Endothelial cell (in vitro differentiated cells): ENCODE data around the gene RAB4A. TPM values are rescaled to one million over a fixed set of nuclear protein-coding genes. Genes with fewer than 3 reads are reported as not detected.

Experiments
- DNase-seq: peaks from one replicate; pipeline ENCODE4 v3.0.0; 2021; ENCODE audit warnings: low spot score
- H3K27ac Mint-ChIP-seq: one replicate; pipeline ENCODE4 v1.8.0; 2021; ENCODE audit warnings: mixed read lengths, inconsistent platforms; ENCODE audit not compliant: unreplicated experiment
- H3K27me3 Mint-ChIP-seq: one replicate; pipeline ENCODE4 v1.8.0; 2021; ENCODE audit warnings: mild to moderate bottlenecking, moderate library complexity, mixed read lengths, inconsistent platforms; ENCODE audit not compliant: unreplicated experiment
- H3K36me3 Mint-ChIP-seq: one replicate; pipeline ENCODE4 v1.8.0; 2021; ENCODE audit warnings: mild to moderate bottlenecking, low read depth, mixed read lengths, inconsistent platforms; ENCODE audit not compliant: unreplicated experiment
- H3K4me1 Mint-ChIP-seq: one replicate; pipeline ENCODE4 v1.8.0; 2021; ENCODE audit warnings: mild to moderate bottlenecking, mixed read lengths, inconsistent platforms; ENCODE audit not compliant: unreplicated experiment
- H3K4me3 Mint-ChIP-seq: one replicate; pipeline ENCODE4 v1.8.0; 2021; ENCODE audit warnings: mild to moderate bottlenecking, mixed read lengths, inconsistent platforms; ENCODE audit not compliant: unreplicated experiment
- H3K9me3 Mint-ChIP-seq: one replicate; pipeline ENCODE4 v1.8.0; 2021; ENCODE audit warnings: mixed read lengths, inconsistent platforms; ENCODE audit not compliant: unreplicated experiment
- total RNA-seq: library from RNA; stranded (reverse); fragmentation: NEBNext Ultra II Directional; extraction: Animal tissue kit (Norgen Biotek cat#: 25700); gene quantifications from one replicate; pipeline ENCODE4 v1.2.1, GENCODE V29; 2021; ENCODE audit not compliant: unreplicated experiment
- TF ChIP-seq, protein P1 (sequence below): fragments of 200-600 bp; sonication (generic); IDR thresholded peaks from one replicate; pipeline ENCODE4 v1.5.0; 2021; ENCODE audit warnings: antibody characterized with exemption; ENCODE audit not compliant: unreplicated experiment

Gene RAB4A
- total RNA-seq, 1 donor from 2014 or later: 80.4 TPM

DNA sequence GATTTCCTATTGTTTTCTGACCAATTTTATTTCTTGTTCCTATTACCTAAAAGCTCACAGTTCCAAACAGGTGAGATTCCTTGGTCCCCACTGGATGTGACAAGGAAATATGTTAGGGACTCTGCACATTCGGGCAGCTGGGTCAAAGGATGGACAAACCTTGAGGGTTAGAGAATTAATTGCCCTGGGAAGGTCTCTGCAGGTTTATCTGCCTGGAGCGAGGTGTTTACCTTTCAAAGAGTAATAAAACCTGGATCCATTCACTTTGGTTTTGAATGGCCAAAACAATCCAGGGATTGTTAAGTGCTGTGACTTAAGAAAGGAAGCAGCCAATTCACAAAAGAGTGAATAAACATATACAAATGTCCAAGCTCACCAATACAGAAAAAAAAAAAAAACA lies 33.6 kb upstream of the RAB4A start:
- H3K27ac Mint-ChIP-seq: no peak overlapping the region
- H3K4me3 Mint-ChIP-seq: no peak overlapping the region
- peaks cover 1% of the 10 kb centered on the region for H3K27me3 Mint-ChIP-seq
- H3K36me3 Mint-ChIP-seq: no peaks in the 10 kb centered on the region
- no peak for DNase-seq
- TF ChIP-seq, protein P1, sequence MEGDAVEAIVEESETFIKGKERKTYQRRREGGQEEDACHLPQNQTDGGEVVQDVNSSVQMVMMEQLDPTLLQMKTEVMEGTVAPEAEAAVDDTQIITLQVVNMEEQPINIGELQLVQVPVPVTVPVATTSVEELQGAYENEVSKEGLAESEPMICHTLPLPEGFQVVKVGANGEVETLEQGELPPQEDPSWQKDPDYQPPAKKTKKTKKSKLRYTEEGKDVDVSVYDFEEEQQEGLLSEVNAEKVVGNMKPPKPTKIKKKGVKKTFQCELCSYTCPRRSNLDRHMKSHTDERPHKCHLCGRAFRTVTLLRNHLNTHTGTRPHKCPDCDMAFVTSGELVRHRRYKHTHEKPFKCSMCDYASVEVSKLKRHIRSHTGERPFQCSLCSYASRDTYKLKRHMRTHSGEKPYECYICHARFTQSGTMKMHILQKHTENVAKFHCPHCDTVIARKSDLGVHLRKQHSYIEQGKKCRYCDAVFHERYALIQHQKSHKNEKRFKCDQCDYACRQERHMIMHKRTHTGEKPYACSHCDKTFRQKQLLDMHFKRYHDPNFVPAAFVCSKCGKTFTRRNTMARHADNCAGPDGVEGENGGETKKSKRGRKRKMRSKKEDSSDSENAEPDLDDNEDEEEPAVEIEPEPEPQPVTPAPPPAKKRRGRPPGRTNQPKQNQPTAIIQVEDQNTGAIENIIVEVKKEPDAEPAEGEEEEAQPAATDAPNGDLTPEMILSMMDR: no peak
- H3K4me1 Mint-ChIP-seq: peaks cover 19% of the 10 kb centered on the region
- no peaks in the 10 kb centered on the region for H3K9me3 Mint-ChIP-seq

DNA sequence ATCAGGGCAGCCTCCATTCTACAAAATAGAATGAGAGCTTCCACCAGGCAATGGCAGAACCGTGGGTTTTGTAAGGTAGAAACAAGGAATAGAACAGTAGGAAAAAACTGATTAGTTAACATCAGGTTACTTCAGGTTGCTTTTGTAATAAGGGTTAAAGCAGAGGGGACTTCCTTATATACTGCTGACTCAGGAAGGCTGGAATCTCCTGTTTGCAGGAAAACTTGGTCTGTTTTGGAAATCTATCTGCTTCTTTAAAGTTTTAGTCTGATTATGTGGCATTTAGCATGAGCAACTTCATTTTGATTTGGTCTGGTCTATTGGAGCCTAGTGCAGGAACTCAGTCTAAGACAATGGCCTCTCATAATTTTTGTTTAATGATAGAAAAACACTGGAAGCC lies 32.7 kb upstream of the RAB4A start:
- DNase-seq: no peak
- no peak overlapping the region for H3K4me3 Mint-ChIP-seq
- no peaks in the 10 kb centered on the region for H3K9me3 Mint-ChIP-seq
- peaks cover 1% of the 10 kb centered on the region for H3K27me3 Mint-ChIP-seq
- TF ChIP-seq, protein P1: no peak
- peaks cover 19% of the 10 kb centered on the region for H3K4me1 Mint-ChIP-seq
- H3K36me3 Mint-ChIP-seq: no peaks in the 10 kb centered on the region
- peak overlapping the region; percentile 24 for H3K27ac Mint-ChIP-seq

DNA sequence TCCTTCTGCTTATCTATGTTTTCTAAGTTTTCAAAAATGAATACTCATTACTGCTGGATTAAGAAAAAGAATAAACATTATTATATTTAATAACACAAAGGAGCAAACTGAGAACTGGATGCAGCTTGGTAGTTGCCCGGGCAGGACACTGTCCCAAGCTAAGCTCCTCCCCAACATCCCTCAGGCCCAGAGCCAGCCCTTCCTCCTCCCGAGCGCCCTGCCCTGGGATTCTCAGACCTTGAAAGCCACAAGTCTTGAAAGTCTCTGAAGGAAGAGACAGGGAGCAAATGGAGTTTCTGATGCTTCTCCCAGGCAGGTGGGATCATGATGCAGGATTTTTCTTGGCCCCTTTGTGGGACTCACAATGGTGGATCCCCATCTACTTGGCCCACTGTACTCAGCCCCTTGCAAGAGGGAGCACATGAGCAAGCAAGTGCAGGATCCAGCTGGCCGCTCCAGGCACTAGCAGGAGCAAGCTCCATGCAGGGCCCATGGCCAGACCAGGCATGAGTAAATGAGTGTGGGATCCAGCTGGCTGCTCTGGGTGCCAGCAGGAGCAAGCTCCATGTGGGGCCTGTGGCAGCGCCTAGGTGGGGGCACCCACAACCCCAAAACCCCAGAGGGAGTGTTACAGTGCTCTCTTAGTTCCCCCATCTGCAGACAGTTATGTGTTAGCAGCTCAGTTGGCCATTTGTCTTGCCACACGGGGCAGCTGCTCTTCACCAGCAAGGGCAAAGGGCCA lies 32.1 kb upstream of the RAB4A start:
- Mint-ChIP-seq H3K9me3 (no peaks in the 10 kb centered on the region), H3K36me3 (no peaks in the 10 kb centered on the region), H3K27me3 (peaks cover 1% of the 10 kb centered on the region), H3K4me1 (peaks cover 18% of the 10 kb centered on the region), H3K27ac (peak overlapping the region; percentile 24), H3K4me3 (no peak overlapping the region)
- TF ChIP-seq, protein P1: no peak
- no peak for DNase-seq

DNA sequence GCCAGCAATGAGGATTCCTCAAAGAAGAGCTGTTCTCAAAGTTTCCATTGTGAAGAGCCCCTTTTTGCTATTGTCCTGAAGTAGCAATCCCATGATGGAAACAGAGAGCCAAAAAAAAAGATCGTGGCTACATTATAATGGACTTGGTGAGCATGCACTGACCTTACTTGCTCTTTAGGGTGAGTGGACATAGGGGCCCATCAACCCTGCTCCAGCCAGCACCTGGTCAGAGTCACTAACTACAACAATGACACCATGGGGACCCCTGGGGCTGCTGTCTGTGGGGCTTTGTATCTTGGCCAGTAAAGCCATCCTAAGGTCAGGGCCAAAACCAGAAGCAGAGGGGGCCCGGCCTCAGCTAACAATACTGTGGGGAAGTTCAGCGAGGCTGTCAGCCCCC lies 30.4 kb upstream of the RAB4A start:
- TF ChIP-seq, protein P1: no peak
- Mint-ChIP-seq H3K4me3 (no peak overlapping the region), H3K27ac (no peak overlapping the region), H3K36me3 (no peaks in the 10 kb centered on the region), H3K27me3 (peaks cover 1% of the 10 kb centered on the region), H3K4me1 (peaks cover 11% of the 10 kb centered on the region), H3K9me3 (no peaks in the 10 kb centered on the region)
- DNase-seq: no peak

DNA sequence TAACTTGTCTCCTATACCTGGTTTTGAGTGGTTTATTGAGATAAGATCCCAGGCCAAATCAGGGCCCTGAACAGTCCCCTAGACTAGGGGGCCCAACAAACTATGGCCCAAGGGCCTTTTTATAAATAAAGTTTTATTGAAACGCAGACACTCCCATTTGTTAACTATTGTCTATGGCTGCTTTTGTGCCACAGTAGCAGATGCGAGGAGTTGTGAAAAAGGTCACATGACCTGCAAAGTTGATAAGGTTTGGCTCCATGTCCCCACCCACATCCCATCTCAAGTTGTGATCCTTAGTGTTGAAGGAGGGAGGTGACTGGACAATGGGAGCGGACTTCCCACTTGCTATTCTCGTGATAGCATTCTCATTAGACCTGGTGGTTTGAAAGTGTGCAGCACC lies 29.5 kb upstream of the RAB4A start:
- no peak overlapping the region for H3K27ac Mint-ChIP-seq
- H3K27me3 Mint-ChIP-seq: peaks cover 1% of the 10 kb centered on the region

More for the DNA sequence above, 29.5 kb upstream of the RAB4A start:
- peaks cover 11% of the 10 kb centered on the region for H3K4me1 Mint-ChIP-seq
- no peaks in the 10 kb centered on the region for H3K36me3 Mint-ChIP-seq
- TF ChIP-seq, protein P1: no peak
- no peaks in the 10 kb centered on the region for H3K9me3 Mint-ChIP-seq
- DNase-seq: no peak
- no peak overlapping the region for H3K4me3 Mint-ChIP-seq
